Effector CD8-positive, alpha-beta T cell (primary cell): ENCODE data around the gene TMCO2.
A peak's percentile ranks its signal among the peaks of the same experiment; 100 is the strongest.
"Not testable (repeated sequence)": the region's sequence is repeated elsewhere in the genome, so short reads cannot be mapped to it uniquely, and the experiment has no call there.

Experiments used
- DNase-seq: peaks from one replicate; lab custom pipeline; 2025; lab: John Stamatoyannopoulos, UW
- total RNA-seq, 4 experiments: gene quantifications; one replicate each; lab custom pipeline; 2026; lab: John Stamatoyannopoulos, UW

The TMCO2 gene
- total RNA-seq = 0 to 0.36 (median 0.21) reads per million in 4 experiments

GRCh38 chr1:40247655-40248054, at the start of gene TMCO2:
TMCO2 (plus strand) TSS chr1:40247937; CDS start chr1:40247994, 57 bp downstream.
- DNase-seq = no peak

DNA sequence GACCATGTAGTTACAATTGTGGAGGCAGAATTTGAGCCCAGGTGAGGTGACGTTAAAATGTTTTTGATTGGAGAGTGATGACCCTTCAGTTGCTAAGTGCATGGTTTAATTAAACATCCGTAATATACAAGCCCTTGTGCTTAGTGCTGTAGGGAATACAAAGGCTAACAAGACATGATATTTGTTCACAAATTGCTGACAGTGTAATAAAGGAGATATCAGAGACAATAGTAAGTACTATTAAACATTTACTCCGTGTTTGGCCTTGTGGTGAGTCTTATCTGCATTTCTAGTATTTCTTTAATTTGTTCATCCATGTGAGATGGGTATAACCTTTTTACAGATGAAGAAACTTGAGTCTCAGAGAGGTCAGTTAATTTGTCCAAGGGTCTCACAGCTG, 48.6 kb upstream of the TMCO2 start:
- no peak for DNase-seq

GRCh38 chr1:40204856-40205255, 42.9 kb upstream of the TMCO2 start:
- no peak for DNase-seq

DNA sequence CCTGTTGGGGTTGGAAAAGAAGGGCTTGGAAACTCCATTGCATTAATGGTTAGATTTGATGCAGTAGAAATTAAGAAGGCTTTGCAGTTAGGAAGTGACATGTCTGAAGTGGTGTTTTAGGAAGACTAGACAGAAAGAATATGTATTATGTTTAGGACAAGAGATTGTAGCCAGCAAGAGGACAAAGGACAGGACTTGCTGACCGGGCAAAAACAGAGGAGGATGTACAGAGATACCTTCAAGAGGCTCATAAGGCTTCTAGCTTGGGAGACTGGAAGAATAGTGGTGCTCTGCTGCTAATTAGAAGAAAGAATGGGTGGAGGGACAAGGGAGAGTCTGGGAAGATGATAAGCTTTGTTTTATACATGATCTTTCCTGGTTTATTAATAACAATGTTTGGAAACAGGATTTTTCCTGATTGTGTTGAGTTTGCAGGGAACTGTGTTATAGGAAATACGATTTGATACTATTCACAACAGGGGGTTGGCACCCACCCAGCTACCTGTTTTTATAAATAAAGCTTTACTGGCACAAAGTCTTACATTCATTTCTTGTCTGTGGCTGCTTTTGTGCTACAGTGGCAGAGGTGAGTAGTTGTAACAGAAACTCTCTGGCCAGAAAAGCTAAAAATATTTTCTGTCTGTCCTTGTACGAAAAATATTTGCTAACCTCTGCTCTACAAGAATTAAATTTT, 37.1 kb upstream of the TMCO2 start:
- no peak for DNase-seq

GRCh38 chr1:40218333-40218732, 29.4 kb upstream of the TMCO2 start:
- DNase-seq = no peak

GRCh38 chr1:40221471-40221905, 26.2 kb upstream of the TMCO2 start:
- not testable (repeated sequence) for DNase-seq

- no peak for DNase-seq
Observed at GRCh38 chr1:40221977-40222772, 25.6 kb upstream of the TMCO2 start.

DNA sequence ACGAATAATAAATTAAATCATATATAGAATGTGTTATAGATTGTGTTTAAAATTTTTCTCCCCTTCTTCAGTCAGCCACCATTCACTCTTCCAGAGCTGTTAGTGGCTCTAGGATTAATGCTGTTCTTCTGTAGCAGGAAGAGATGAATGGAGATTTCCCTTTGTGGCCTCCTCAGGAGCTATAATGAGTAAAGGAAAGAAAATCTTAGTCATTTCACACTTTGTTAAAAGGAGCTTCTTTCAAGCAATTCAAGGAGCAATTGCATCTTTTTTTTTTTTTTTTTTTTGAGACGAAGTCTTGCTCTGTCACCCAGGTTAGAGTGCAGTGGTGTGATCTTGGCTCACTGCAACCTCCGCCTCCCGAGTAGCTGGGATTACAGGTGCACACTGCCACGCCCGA, 23.7 kb upstream of the TMCO2 start:
- DNase-seq = no peak

DNA sequence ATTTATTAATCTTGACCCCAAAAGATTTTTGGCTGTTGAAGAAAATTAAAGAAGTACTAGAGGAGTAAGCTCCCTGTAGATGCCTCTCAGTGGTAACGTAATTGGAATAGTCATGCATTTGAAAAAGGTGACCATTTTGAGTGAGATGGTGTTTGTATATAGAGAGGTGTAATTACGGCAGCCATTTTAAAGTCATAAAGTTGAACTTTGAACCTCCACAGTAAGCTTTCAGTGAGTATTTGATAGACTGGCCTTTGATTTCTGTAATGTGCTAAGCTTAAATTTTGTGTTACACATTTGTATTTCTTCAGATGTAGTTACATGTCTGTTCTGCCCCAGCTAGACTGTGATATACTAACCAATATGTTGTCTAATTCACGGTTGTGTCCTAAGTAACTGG, 21.5 kb upstream of the TMCO2 start:
- no peak for DNase-seq

DNA sequence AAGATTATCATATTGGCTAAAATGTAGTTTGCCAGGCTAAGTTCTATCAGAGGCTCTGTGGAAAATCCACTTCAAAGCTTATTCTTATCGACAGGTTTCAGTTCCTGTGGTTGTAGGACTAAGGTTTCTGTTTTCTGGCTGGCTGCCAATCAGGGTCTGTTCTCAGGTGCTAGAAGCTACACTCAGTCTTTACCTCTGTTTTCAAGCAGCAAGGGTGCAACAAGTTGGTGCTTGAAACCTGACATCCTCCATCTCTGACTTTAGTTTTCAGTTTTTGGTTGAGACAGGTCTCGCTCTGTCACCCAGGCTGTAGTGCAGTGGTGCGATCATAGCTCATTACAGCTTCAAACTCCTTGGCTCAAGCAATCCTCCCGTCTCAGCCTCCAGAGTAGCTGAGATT, 15.3 kb upstream of the TMCO2 start:
- DNase-seq = no peak

DNA sequence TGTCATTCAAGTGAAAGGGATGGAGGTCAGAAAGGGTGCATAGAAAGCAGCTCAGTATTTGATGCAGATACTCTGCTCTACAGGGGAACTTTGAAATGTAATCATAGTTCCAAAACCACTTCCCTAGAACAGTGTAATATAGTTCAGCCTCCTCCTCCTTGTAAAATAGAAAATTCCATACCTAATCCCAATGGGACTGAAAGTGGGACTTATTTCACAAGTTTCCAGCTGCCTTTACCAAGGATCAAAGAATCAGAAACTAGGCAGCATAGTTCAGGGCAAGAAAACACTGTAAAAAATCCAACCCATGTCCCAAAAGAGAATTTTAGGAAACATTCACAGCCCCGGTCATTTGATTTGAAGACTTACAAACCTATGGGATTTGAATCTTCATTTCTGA, 8.1 kb upstream of the TMCO2 start:
- DNase-seq = no peak

DNA sequence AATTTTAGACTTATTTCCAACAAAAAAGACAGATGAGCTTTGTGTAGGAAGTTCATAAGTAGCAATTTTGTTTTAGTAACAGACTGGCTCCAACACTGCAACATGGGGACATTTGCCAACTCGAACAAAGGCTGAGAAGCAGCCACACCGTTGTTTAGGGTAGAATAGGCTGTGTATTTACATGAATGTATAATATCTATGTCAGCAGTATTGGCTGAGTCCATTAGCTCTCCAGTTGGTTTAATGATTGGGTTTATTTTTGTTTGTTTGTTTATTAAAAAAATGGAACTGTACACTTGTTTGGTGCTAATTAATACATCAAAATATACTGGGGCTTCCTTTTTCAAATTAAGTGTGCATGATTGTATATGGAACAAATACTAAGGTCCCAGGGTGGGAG, 7.3 kb upstream of the TMCO2 start:
- no peak for DNase-seq

- no peak for DNase-seq
Observed at GRCh38 chr1:40241362-40241761, 6.4 kb upstream of the TMCO2 start.

DNA sequence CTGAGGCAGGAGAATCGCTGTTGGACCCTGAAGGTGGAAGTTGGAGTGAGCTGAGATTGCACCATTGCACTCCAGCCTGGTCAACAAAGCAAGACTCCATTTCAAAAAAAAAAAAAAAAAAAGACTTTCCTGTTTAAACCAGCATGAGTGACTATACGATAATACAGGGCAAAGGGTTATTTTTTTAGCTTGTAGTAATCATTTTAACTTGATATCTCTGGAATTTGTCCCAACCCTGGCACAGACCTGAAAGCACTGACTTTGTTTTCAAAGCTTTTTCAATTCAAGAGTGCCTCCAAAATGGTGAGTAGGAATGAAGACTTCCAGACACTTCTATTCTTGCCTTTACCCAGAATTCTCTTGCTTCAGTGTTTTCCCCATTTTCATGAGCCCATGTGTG, 4.4 kb upstream of the TMCO2 start:
- no peak for DNase-seq

DNA sequence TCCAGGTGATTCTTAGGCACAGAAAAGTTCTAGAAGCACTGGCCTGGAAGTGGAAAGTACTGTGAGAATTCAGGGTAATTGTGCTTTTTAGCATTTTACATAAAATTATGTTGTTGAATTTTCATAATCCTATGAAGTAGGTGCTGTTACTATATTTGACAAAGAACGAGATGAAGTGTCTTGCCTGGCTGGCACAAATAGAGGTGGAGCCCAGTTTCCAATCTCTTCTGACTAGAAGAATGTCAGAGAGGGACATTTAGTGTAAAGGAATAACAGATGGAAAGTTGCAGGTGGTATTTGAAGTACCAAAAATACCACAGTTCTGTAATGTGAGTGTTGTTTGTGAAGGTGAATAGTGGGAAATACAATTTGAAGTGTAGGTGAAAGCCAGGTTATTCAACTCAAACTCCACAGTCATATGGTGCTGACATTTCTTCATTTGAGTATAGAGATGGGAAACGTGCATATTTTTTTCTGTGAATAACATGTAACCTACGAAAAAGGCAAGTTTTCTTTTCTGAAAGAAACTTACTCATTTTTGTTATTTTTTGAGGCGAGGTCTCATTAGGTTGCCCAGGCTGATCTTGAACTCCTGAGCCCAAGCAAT, 3.5 kb upstream of the TMCO2 start:
- DNase-seq = no peak

- DNase-seq = no peak
Observed at GRCh38 chr1:40245686-40246085, 2.1 kb upstream of the TMCO2 start.

GRCh38 chr1:40248412-40248811, 675 bp downstream of the TMCO2 start:
- no peak for DNase-seq

DNA sequence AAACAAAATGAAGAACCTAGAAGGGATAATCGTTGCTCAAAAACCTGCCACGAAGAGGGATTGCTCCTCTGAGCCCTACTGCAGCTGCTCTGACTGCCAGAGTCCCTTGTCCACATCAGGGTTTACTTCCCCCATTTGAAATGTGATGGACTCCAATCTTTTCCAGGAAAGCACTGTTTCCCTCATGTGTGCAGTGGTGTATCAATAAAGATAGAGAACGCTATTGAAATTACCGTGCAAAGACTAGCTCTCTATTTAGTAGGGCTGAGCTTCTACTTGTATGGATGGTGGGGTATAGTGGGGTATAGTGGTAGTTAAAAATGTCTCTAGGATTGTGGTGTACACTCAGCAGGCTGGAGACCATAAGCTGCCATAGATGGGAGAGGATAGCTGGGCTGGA, 3.7 kb downstream of the TMCO2 start:
- DNase-seq = no peak

DNA sequence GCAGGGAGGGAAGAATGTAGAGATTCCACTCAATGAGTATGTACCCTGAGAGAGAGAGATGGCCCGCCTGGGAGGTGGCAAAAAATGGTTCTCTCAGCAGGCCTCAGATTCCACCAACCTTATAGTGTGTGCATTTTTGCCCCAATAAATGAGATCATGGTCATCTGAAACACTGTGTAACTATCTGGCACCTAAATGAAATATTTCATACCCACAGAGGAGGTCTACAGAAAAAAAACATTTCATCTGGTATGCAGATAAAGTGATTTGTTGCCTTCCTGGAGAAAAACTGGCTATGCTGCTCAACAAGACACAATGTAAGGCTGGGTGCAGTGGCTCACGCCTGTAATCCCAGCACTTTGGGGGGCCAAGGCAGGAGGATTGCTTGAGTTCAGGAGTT, 4.9 kb downstream of the TMCO2 start:
- no peak for DNase-seq

GRCh38 chr1:40255231-40255630, 7.5 kb downstream of the TMCO2 start:
- no peak for DNase-seq

- no peak for DNase-seq
Observed at GRCh38 chr1:40256401-40257084, 8.8 kb downstream of the TMCO2 start.

GRCh38 chr1:40257313-40257687, 9.6 kb downstream of the TMCO2 start:
- DNase-seq = peak; percentile 39
